NCI-H526 (cell line): ENCODE data around the gene LEFTY1.
A peak's percentile ranks its signal among the peaks of the same experiment; 100 is the strongest.

Experiments used
- DNase-seq, 2 experiments: peaks; one replicate each; lab custom pipeline; 2025; lab: John Stamatoyannopoulos, UW

The LEFTY1 gene

DNA sequence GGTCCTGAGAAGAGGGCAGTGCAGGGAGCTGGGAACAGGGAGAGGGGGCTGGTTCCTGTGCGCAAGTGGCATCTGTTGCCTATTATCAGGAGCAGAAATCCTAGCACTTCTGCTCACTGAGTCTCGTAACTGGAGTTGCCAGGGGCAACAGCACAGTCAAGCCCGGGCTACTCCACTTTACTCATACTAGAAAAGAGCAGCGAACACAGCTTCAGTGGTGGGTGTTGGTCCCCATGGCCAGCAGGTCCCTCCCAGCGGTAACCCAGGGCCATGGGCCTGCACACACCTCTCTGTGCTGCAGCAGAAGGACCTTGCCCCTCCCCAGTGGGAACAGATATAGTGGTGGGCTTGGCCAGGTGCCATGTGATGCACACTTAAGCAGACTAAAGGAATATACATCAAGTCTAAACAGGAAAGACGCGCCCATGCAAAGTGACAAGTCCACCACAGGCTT is 26.6 kb upstream of the LEFTY1 start:
- no peak for DNase-seq

DNA sequence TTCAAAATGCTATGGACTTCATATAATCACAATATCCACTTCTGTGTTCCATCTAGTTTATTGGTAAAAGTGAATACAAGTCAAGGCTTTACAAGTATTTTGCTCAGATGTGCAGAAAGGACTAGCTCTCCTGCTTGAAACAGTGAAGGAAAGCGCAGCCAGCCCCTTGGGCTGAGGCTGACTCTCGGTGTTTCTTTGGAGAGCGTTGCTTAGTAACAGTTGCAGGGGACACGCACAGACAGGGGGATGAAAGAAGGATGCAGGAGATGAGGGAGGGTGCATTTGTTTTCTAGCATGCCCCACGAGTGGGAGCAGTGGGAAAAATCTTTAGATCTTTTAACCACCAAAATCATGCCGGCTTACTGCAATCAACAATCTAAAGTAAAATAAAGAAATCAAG is 26.0 kb upstream of the LEFTY1 start:
- no peak for DNase-seq

- DNase-seq: no peak
Observed at GRCh38 chr1:225914391-225914790, 25.4 kb upstream of the LEFTY1 start.

DNA sequence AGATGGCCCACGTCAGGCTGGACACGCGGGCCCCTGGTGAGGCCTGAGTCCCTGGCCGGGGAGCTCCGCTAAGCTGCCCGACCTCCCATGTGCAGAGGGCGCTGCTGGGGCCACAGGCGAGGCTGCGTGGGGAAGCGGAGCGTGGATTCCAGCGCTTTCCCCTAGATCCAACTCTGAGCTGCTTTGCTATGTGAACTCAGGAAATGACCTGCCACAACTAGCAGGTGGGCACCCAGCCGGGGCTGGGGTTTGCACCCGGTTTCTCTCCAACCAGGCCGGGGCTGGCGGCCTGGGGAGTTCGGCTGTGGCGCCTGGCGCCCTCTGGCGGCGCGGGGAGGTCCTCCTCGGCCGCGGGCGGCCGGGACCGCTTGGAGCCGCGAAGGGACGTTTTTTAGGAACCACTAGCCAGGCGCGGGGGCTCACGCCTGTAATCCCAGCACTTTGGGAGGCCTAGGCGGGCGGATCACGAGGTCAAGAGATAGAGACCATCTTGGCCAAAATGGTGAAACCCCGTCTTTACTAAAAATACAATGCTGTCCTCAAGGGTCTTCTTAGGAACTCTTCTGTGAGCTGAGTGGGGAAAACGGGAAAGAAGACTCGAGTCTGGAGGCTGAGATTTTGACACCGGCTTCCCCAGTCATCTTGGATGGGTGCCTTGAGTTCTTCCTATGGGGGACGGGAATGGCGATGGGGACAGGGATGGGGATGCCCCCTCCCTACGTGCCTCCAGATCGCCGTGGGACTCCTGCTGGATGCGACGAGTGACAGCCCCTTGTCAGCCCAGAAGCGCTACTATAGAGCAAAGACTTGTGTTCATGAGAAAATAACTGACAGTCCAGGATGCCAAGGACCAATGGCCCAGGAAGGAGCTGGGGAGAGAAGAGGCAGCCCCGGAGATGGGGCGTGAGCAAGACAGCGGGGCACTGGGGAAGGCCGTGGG is 22.5 kb upstream of the LEFTY1 start:
- DNase-seq: no peak

- no peak for DNase-seq
Observed at GRCh38 chr1:225909477-225909876, 20.5 kb upstream of the LEFTY1 start.

GRCh38 chr1:225908773-225909172 is 19.8 kb upstream of the LEFTY1 start:
- DNase-seq: peak; percentile 68 to 75

GRCh38 chr1:225908013-225908640 is 19.2 kb upstream of the LEFTY1 start:
- no peak for DNase-seq

- DNase-seq: no peak
Observed at GRCh38 chr1:225907341-225907740, 18.4 kb upstream of the LEFTY1 start.

GRCh38 chr1:225906467-225906866 is 17.5 kb upstream of the LEFTY1 start:
- DNase-seq: no peak

DNA sequence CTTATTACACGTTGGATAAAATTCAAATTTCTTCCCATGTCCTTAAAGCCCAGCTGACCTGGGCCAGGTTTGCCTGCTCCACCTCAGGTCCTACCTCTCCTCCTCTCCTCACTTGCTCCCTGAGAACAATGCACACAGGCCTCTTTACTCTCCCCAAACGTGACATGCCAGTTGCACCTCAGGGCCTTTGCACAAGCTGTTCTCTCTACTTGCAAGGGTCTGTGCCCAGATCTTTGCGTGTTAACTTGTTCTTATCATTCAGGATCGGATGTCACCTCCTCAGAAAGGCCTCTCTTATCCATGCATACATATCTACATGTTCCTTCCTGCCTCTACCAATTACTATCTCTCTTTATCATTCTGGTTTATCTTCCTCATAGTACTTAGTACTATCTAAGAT is 14.7 kb upstream of the LEFTY1 start:
- DNase-seq: no peak

DNA sequence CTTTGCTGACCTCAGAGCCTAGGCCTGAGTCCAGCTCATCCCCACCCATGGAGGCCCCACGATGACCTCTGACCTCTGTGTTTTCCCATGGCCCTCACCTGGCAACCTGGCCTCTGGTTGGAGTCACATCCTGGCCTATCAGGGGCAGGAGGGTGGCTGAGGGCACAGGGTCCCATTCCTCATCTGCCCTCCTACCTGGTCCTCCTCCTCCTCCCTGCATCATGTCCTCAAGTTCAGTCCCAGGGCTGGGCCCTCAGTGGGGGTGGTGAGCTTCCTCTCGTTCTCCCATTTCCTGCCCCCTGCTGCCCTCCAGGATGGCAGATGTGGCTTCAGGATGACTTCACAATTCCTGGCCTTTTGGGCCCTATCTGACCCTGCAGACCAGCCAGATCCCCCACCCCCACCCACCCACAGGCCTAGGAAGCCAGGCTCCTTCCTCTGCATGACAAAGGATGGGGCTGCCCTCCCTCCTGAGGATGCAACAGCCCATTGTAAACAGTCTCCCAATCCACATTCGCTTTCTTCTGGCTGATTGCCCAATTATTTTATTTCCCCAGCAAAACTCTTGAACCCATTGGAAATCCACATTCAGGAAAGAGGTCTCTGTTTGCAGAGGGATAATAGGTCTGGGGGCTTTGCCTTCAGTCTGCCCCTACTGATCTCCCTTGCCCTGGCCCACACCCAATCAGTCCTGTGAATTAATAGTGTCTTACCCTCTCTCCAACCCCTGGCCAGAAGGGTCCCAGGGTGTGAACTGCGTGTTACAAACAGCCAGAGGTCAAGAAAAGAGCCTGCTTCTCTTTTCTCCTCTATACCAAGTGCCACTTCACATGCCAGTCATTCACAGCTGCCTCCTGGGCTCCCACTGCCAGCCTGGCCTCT is 10.3 kb upstream of the LEFTY1 start:
- DNase-seq: no peak

DNA sequence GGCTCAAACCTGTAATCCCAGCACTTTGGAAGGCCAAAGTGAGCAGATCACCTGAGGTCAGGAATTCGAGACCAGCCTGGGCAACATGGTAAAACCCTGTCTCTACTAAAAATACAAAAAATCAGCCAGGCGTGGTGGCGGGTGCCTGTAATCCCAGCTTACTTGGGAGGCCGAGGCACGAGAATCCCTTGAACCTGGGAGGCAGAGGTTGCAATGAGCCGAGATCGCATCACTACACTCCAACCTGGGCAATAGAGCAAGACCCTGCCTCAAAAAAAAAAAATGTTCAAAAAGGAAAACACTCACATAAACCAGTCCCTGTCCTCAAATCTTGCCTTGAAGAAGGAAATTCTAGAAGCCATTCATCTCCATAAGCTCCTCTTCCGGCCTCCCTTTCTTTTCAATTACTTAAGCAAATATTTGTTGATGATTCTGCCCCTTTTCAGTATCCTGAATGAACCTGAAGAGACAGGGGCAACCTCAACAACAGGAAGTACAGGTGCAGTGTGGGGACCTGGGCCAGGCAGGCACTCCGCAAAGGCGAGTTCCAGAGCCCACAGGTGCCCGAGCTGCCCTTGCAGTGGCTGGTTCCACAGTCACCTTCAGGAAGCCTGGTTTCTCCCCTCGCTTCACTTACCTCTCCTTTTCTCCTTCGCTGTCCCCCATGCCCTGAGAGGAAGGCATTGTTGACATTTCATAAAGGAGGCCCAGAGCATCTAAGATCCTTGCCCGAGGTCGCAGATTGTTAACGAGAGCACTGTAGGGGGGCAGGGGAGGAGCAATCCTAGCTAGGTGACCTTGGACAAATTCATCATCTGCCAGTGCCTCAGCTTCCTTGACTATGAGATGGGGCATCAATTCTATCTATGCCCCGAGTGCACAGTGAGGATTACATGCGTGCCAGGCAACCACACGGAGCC is 8.9 kb upstream of the LEFTY1 start:
- DNase-seq: peak in 1 of 2 experiments; percentile 10

GRCh38 chr1:225896937-225897549 is 8.1 kb upstream of the LEFTY1 start:
- peak in 1 of 2 experiments; percentile 4 for DNase-seq

DNA sequence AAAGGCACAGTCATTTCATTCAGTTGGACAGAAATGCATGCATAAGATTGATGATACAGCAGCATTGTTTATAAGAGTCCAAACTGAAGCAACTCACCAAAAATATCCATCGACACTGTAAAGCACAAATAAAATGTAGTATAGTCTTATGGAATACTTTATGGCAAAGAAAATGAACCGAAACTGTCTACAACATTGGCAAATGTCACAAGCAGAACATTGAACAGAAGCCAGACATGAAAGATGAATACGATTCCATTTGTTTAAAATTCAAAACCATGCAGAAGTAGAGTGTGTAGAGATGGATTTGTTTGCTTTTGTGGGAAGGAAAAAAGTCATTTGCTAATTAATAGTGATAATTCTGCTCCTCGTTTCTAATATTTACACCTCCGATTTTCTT is 7.5 kb upstream of the LEFTY1 start:
- no peak for DNase-seq

DNA sequence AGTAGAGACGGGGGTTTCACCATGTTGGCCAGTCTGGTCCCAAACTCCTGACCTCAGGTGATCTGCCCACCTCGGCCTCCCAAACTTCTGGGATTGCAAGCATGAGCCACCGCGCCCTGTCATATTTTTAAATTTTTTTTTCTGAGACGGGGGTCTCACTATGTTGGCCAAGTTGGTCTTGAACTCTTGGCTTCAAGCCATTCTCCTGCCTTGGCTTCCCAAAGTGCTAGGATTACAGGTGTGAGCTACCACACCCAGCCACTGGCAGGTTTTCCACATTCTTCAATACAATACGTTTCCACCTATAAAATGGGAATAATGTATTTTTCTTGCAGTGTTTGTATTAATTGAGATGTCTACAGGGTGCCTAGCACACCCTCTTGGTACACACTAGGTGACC is 3.4 kb upstream of the LEFTY1 start:
- no peak for DNase-seq

GRCh38 chr1:225891229-225891972 is 2.5 kb upstream of the LEFTY1 start:
- DNase-seq: peak in 1 of 2 experiments; percentile 32

- DNase-seq: no peak
Observed at GRCh38 chr1:225890346-225891228, 1.6 kb upstream of the LEFTY1 start.

GRCh38 chr1:225889743-225890142 is 797 bp upstream of the LEFTY1 start:
- no peak for DNase-seq
